Activated CD8-positive, alpha-beta T cell treated with anti-CD3 and anti-CD28 coated beads for 36 hours (primary cell): Measurements from ENCODE around the gene CLDN14. TPM values are rescaled to one million over a fixed set of nuclear protein-coding genes. Genes with fewer than 3 reads are reported as not detected.

Experiments used
- ATAC-seq: fragments of 200-7000 bp; cut with Tn5 transposase; one replicate; pipeline ENCODE4 v1.10.0; 2021; ENCODE audit warnings: mild to moderate bottlenecking, moderate library complexity
- CTCF ChIA-PET: fragments of 350-600 bp; sonication (Branson Sonifier 250); formaldehyde crosslinking; loops from one replicate; lab custom pipeline; 2021; ENCODE audit warnings: antibody characterized with exemption; lab: Charles Lee
- POLR2A ChIA-PET: fragments of 350-600 bp; sonication (Branson Sonifier 250); formaldehyde crosslinking; loops from one replicate; lab custom pipeline; 2021; ENCODE audit warnings: antibody characterized with exemption; lab: Charles Lee
- DNase-seq: peaks from one replicate; pipeline ENCODE4 v3.0.0-alpha.2; 2020
- H3K27ac Mint-ChIP-seq: one replicate; pipeline ENCODE4 v1.8.0; 2021; ENCODE audit warnings: mild to moderate bottlenecking, mixed read lengths
- H3K27me3 Mint-ChIP-seq: one replicate; pipeline ENCODE4 v1.8.0; 2021; ENCODE audit warnings: mixed read lengths
- H3K36me3 Mint-ChIP-seq: one replicate; pipeline ENCODE4 v1.8.0; 2021; ENCODE audit warnings: low read depth, mixed read lengths
- H3K4me1 Mint-ChIP-seq: one replicate; pipeline ENCODE4 v1.8.0; 2021; ENCODE audit warnings: low read depth, mixed read lengths
- H3K4me3 Mint-ChIP-seq: one replicate; pipeline ENCODE4 v1.8.0; 2021; ENCODE audit warnings: mild to moderate bottlenecking, moderate library complexity, mixed read lengths
- H3K9me3 Mint-ChIP-seq: one replicate; pipeline ENCODE4 v1.8.0; 2021; ENCODE audit warnings: mixed read lengths
- CTCF ChIP-seq: fragments of 200-600 bp; IDR thresholded peaks from one replicate; pipeline ENCODE4 v1.8.0; 2022; ENCODE audit warnings: antibody characterized with exemption, mild to moderate bottlenecking
- intact Hi-C: fragments of 100-400 bp; cut with micrococcal nuclease; formaldehyde crosslinking; loops from one replicate; pipeline ENCODE4 v1.10.0; 2022
- total RNA-seq, 2 experiments: library from RNA; stranded (reverse); gene quantifications; one replicate each; pipeline ENCODE4 v1.2.3, GENCODE V29; 2021

Gene CLDN14
- total RNA-seq, 2 experiments from 2014 or later = not detected

GRCh38 chr21:36522219-36522808 lies 42.4 kb upstream of the CLDN14 start:
- TF ChIP-seq CTCF = no peak
- CTCF ChIA-PET = no interaction called here

GRCh38 chr21:36518883-36519492 lies 39.1 kb upstream of the CLDN14 start:
- peaks cover 3% of the 10 kb centered on the region for H3K27me3 Mint-ChIP-seq
- no peak for ATAC-seq
- intact Hi-C loops = no loop called here

More at GRCh38 chr21:36522219-36522808, 42.4 kb upstream of the CLDN14 start:
- peaks cover 3% of the 10 kb centered on the region for H3K27me3 Mint-ChIP-seq
- DNase-seq (no peak), ATAC-seq (no peak)
- POLR2A ChIA-PET = no interaction called here
- no peaks in the 10 kb centered on the region for H3K36me3 Mint-ChIP-seq
- intact Hi-C loops = no loop called here
- no peaks in the 10 kb centered on the region for H3K4me1 Mint-ChIP-seq
- H3K4me3 Mint-ChIP-seq = no peak overlapping the region
- H3K9me3 Mint-ChIP-seq = peaks cover 8% of the 10 kb centered on the region
- H3K27ac Mint-ChIP-seq = no peak overlapping the region

GRCh38 chr21:36517366-36518075 lies 37.6 kb upstream of the CLDN14 start:
- CTCF ChIA-PET = interaction anchor here (1.2 to 1.7 kb wide), 4 partner anchors 12 to 113 kb away, joined by 3 to 4 read pairs (median 4); no protein-coding TSS in a partner anchor
- H3K4me3 Mint-ChIP-seq = no peak overlapping the region
- no peaks in the 10 kb centered on the region for H3K4me1 Mint-ChIP-seq
- intact Hi-C loops = no loop called here
- POLR2A ChIA-PET = no interaction called here
- no peak for DNase-seq
- no peak for TF ChIP-seq CTCF
- no peak overlapping the region for H3K27ac Mint-ChIP-seq
- H3K9me3 Mint-ChIP-seq = peaks cover 8% of the 10 kb centered on the region
- ATAC-seq = no peak
- peaks cover 3% of the 10 kb centered on the region for H3K27me3 Mint-ChIP-seq
- H3K36me3 Mint-ChIP-seq = no peaks in the 10 kb centered on the region

More at GRCh38 chr21:36518883-36519492, 39.1 kb upstream of the CLDN14 start:
- TF ChIP-seq CTCF = no peak
- CTCF ChIA-PET = no interaction called here
- H3K4me3 Mint-ChIP-seq = no peak overlapping the region
- H3K4me1 Mint-ChIP-seq = no peaks in the 10 kb centered on the region
- H3K36me3 Mint-ChIP-seq = no peaks in the 10 kb centered on the region
- no peak overlapping the region for H3K27ac Mint-ChIP-seq
- H3K9me3 Mint-ChIP-seq = peaks cover 8% of the 10 kb centered on the region
- POLR2A ChIA-PET = no interaction called here
- no peak for DNase-seq

- TF ChIP-seq CTCF = no peak
- CTCF ChIA-PET = interaction anchor here (1.2 to 1.7 kb wide), 4 partner anchors 11 to 114 kb away, joined by 3 to 4 read pairs (median 4); no protein-coding TSS in a partner anchor
- POLR2A ChIA-PET = interaction anchor here (0.6 kb wide), 1 partner anchor 204 kb away, joined by 3 read pairs; no protein-coding TSS in a partner anchor
- Mint-ChIP-seq H3K9me3 (peaks cover 8% of the 10 kb centered on the region), H3K4me1 (peaks cover 6% of the 10 kb centered on the region), H3K4me3 (no peak overlapping the region), H3K27me3 (peaks cover 3% of the 10 kb centered on the region), H3K27ac (no peak overlapping the region), H3K36me3 (no peaks in the 10 kb centered on the region)
- DNase-seq (no peak), ATAC-seq (no peak)
- intact Hi-C loops = no loop called here
Measured at GRCh38 chr21:36516281-36516680, 36.4 kb upstream of the CLDN14 start.

DNA sequence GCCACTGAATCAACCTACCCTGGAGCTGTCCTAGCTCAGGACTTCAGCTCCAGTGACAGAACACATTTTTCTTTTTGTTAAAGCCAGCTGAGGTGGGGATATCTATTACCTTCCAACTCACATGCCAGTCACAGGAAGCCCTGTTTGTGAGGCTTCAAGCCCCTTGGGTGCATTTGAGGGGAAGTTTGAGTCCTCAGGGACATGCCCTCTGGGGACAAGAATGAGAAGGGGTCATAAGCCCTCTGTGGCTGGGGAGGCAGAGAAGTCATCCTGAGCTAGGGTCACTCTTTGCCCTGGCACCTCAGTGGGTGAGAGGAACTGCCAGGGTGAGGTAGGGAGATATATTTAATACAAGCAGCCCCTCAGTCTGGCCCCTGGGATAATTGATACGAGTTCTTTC lies 33.5 kb upstream of the CLDN14 start:
- TF ChIP-seq CTCF = no peak
- Mint-ChIP-seq H3K27me3 (no peaks in the 10 kb centered on the region), H3K4me1 (peaks cover 11% of the 10 kb centered on the region), H3K36me3 (no peaks in the 10 kb centered on the region), H3K9me3 (no peaks in the 10 kb centered on the region), H3K4me3 (no peak overlapping the region), H3K27ac (no peak overlapping the region)
- ChIA-PET CTCF (no interaction called here), POLR2A (no interaction called here)
- DNase-seq = no peak
- intact Hi-C loops = no loop called here
- no peak for ATAC-seq
